Measurements from ENCODE around the gene EOLA1.
"Not testable (repeated sequence)": the region's sequence is repeated elsewhere in the genome, so short reads cannot be mapped to it uniquely, and the experiment has no call there.

GRCh38 chrX:149534926-149535602 lies 5.7 kb upstream of the EOLA1 start:
- TF ChIP-seq POLR2A (IDR thresholded peaks at IDR 0.05; ENCODE audit: low read length); CHD2 (IDR thresholded peaks at IDR 0.05; ENCODE audit: low read length, partially characterized antibody); CTCF (IDR thresholded peaks at IDR 0.05): not testable (repeated sequence)
